Astrocyte of the spinal cord (primary cell): Measurements from ENCODE around the gene AIMP1.
A peak's percentile ranks its signal among the peaks of the same experiment; 100 is the strongest.

Experiments used
- DNase-seq: peaks from one replicate; pipeline ENCODE4 v3.0.0; 2011; ENCODE audit warnings: low read depth, low spot score
- H3K4me3 ChIP-seq: 2 replicates; pipeline ENCODE4 v1.5.1; 2011; ENCODE audit warnings: low read depth, mild to moderate bottlenecking, low read length, moderate library complexity
- in situ Hi-C: cut with HindIII; loops from 2 replicates; pipeline ENCODE4 v1.10.0; 2017; ENCODE audit warnings: low sequenced_read_pairs
- TF ChIP-seq, protein P1 (sequence below): IDR thresholded peaks from 2 replicates; pipeline ENCODE4 v1.5.1; 2012; ENCODE audit warnings: low read depth, mild to moderate bottlenecking, low read length, inconsistent platforms

The AIMP1 gene

DNA sequence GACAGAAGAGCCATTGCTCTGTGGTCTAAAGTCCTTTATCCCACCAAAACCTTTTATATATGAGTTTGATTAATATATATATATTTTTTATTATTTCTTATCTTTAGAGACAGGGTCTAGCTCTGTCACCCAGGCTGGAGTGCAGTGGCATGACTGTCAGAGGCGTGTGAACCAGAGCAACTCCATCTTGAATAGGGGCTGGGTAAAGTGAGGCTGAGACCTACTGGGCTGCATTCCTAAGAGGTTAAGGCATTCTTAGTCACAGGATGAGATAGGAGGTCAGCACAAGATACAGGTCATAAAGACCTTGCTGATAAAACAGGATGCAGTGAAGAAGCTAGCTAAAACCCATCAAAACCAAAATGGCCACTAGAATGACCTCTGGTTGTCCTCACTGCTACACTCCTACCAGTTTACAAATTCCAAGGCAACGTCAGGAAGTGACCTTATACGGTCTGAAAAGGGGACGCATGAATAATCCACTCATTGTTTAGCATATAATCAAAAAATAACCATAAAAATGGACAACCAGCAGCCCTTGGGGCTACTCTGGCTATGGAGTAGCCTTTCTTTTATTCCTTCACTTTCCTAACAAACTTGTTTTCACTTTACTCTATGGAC, 10.8 kb upstream of the AIMP1 start:
- TF ChIP-seq, protein P1, sequence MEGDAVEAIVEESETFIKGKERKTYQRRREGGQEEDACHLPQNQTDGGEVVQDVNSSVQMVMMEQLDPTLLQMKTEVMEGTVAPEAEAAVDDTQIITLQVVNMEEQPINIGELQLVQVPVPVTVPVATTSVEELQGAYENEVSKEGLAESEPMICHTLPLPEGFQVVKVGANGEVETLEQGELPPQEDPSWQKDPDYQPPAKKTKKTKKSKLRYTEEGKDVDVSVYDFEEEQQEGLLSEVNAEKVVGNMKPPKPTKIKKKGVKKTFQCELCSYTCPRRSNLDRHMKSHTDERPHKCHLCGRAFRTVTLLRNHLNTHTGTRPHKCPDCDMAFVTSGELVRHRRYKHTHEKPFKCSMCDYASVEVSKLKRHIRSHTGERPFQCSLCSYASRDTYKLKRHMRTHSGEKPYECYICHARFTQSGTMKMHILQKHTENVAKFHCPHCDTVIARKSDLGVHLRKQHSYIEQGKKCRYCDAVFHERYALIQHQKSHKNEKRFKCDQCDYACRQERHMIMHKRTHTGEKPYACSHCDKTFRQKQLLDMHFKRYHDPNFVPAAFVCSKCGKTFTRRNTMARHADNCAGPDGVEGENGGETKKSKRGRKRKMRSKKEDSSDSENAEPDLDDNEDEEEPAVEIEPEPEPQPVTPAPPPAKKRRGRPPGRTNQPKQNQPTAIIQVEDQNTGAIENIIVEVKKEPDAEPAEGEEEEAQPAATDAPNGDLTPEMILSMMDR, result no peak
- in situ Hi-C loops, result no loop called here
- H3K4me3 ChIP-seq, result no peak overlapping the region
- DNase-seq, result no peak

DNA sequence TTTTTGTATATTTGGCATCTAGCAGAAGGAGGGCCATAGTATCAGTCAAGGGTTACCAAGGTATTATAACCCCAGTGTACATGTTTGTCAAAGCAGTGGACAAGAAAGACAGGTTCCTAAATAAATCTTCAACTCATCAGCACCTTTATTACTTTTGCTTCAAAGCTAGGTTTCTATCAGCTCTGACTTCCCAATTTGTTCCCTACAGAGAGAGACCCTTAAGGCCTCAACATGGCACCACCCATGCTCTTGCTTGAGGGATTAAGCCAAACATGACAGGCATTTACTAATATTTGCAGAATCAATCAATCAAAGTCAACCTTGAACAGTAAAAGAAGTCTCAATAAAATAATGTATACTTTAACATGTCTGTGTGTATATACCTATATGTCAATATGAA, 9.8 kb upstream of the AIMP1 start:
- TF ChIP-seq, protein P1, result no peak
- in situ Hi-C loops, result no loop called here
- DNase-seq, result no peak
- no peak overlapping the region for H3K4me3 ChIP-seq

DNA sequence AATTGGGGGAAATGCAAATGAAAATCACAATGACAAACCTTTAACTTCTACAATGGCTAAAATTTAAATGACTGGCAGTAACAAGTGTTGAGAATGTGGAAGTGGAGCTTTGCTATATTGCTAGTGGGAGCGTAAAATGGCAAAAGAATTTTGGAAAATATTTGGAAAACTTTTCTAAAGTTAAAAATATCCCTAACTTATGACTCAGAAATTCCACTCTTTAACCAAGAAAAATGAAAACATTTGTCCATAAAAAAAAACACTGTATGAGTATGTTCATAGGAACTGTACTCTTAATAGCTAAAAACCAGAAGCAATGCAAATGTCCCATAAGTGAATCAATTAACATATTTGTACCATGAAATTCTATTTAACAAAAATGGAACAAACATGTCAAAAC, 4.0 kb upstream of the AIMP1 start:
- TF ChIP-seq, protein P1, result no peak
- peak; percentile 37 for DNase-seq
- in situ Hi-C loops, result no loop called here
- no peak overlapping the region for H3K4me3 ChIP-seq

DNA sequence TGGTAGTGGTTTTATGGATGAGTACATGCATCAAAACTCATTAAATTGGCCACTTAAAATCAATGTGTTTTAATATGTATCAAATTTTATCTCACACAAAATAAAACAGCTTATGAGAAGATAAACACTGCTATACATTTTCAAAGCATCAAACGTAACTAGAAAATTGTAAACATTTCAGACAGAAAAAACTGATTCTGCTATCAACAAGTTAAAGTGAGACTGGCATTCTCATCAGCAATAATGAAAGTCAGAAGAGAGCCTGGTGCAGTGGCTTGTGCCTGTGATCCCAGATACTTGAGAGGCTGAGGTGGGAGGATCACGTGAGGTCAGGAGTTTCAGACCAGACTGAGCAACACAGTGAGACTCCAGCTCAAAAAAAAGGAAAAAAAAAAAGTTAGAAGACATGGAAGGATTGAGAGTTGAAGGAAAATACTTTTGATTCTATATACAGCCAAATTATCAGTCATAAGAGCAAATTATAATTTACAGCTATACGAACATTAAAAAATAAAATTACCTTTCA, 3.3 kb upstream of the AIMP1 start:
- H3K4me3 ChIP-seq, result no peak overlapping the region
- TF ChIP-seq, protein P1, result no peak
- in situ Hi-C loops, result no loop called here
- no peak for DNase-seq

DNA sequence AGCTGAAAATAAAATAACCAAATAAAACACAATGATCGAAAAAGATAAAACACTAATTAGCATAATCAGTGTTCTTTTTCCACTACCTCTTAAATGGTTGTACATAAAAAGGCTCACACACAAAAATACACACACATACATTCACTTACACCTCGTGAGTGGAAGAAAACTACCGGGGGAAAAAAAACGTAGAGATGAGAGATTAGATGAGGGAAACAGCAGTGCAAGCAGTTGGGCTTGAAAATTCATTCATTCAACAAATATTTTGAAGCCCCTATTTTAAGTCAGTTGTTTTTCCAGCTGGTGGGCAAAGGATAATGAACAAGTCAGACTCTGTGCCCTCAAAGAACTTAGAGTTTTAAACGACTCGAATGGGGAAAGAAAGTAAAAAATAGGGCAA, 1.4 kb upstream of the AIMP1 start:
- peak overlapping the region; percentile 79 for H3K4me3 ChIP-seq
- TF ChIP-seq, protein P1, result no peak
- DNase-seq, result no peak
- in situ Hi-C loops, result no loop called here

DNA sequence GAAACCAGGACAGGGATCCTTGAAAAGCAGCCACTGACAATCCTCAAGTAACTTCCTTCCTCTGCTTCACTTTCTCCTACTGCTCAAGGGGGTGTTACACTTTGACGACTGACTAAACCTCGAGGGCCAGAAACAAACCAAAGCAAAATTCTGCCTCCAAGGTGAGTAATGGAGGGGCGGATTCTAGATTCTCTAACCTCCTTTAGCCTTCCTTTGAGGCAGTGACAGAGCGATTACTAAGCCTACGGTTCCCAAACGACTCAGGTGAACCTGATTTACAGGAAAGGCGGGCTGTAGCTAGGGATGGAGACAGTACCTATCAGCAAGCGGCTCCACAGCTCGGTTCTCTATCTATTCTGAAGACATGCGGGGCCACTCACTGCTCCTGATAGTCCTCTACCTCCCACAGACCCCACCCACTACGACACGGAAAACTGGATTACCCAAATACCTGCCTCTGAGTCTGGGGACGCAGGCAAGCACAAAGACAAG, 828 bp upstream of the AIMP1 start:
- DNase-seq, result peak; percentile 24
- TF ChIP-seq, protein P1, result no peak

More for the DNA sequence above, 828 bp upstream of the AIMP1 start:
- in situ Hi-C loops, result no loop called here
- H3K4me3 ChIP-seq, result peak overlapping the region; percentile 79
